NCI-H510A (cell line): Measurements from ENCODE around the gene C4A.
A peak's percentile ranks its signal among the peaks of the same experiment; 100 is the strongest.
"Not testable (repeated sequence)": the region's sequence is repeated elsewhere in the genome, so short reads cannot be mapped to it uniquely, and the experiment has no call there.

Experiments
- DNase-seq: peaks from one replicate; lab custom pipeline; 2025; lab: John Stamatoyannopoulos, UW

Gene C4A

DNA sequence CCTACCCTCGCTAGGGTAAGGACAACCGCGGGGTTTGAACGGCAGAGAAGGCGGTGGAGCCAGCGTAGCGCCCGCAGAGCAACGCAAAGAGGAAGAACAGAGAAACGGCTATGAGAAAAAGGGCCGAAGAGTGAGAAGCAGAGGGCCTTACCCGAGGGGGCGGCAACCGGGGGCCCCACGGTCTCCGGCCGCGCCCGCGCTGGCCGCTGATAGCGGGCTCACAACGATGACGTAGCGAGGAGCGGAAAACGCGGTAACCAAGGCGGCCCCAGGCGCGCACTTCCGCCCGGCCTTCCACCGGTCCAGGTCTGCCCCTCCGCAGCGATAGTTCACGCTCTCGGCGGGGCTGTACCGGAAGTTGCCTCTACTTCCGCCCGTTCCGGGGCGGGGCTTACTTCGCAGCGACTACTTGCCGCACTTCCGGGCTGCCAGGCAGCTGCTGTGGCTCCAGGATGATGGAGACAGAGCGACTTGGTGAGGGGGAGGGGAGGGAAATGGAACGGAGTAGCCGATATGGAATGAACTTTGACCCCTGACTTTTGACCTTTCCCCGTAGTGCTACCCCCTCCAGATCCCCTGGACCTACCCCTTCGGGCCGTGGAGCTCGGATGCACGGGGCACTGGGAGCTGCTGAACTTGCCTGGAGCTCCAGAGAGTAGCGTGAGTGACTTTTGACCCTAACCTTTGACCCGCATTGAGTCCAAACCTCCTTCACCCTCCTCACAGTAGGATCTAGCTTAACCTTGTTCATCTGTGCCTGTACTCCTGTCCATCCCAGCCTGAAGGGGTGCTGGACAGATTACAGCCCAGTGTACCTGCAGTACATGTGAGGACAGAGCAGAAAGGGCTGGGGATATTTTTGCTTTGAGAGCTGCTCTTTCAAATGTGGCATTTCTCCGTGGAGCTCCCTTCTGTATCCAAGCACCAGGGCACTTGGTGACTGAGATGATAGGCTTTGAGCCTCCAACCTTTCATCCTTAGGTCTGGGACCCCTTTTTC lies 22.8 kb upstream of the C4A start, which contains the start of the genes NELFE and SKIC2:
Gene NELFE, minus strand, starts transcription at position 231 of the 999 bp plus-strand sequence. CDS start 525 bp downstream, outside the sequence.
Gene SKIC2, plus strand, starts transcription at position 435 of the 999 bp plus-strand sequence. Its CDS starts 18 bp downstream, at position 453.
- peak; percentile 98 for DNase-seq

DNA sequence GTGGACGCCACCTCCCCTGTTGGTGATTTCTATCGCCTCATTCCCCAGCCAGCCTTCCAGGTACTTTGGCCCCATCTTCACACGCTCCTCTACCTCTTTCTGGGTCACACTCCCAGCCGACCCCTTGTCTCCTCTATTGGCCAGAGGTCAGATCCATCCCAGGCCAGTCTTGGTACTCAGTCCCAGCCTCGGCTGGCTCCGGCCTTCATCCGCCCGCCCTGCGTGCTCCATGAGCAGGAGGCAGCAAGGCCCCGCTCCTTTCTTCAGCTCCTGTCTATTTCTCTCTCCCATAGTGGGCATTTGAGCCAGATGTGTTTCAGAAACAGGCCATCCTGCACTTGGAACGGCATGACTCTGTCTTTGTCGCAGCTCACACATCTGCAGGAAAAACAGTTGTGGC lies 20.2 kb upstream of the C4A start:
- no peak for DNase-seq

- DNase-seq, result no peak
Observed at GRCh38 chr6:31963921-31964320, 17.9 kb upstream of the C4A start.

- DNase-seq, result no peak
Observed at GRCh38 chr6:31965700-31966099, 16.2 kb upstream of the C4A start.

- no peak for DNase-seq
Observed at GRCh38 chr6:31966506-31966905, 15.4 kb upstream of the C4A start.

GRCh38 chr6:31966997-31967925 lies 14.6 kb upstream of the C4A start:
- DNase-seq, result no peak

DNA sequence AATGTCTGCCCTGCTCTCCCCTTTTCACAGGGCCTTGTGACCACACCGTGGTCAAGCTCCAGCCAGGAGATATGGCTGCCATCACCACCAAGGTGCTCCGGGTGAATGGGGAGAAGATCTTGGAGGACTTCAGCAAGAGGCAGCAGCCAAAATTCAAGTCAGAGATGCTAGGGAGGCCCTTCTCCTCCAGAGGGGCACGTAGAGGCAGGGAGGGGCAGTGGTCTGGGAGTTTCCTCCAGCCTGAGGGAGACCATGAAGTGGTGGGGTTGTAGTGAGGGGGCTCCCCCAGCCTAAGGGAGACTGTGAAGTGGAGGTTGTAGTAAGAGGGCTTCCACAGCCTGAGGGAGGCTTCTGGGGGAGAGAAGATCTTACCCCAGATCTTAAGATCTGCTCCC lies 13.9 kb upstream of the C4A start:
- DNase-seq, result no peak

DNA sequence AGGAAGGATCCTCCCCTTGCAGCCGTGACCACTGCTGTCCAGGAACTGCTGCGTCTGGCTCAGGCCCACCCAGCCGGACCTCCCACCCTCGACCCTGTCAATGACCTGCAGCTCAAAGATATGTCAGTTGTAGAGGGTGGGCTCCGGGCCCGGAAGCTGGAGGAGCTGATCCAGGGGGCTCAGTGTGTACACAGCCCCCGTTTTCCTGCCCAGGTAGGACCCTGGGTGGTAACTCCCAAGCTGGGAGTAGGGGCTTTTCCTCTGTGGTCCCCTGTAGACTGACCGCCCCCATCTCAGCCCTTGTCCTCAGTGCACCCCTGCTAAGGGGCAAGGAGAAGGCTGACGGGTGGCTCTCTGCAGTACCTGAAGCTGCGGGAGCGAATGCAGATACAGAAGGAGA lies 13.5 kb upstream of the C4A start:
- no peak for DNase-seq

GRCh38 chr6:31968791-31969711 lies 12.8 kb upstream of the C4A start:
- DNase-seq, result no peak

- DNase-seq, result no peak
Observed at GRCh38 chr6:31969712-31970603, 11.9 kb upstream of the C4A start.

DNA sequence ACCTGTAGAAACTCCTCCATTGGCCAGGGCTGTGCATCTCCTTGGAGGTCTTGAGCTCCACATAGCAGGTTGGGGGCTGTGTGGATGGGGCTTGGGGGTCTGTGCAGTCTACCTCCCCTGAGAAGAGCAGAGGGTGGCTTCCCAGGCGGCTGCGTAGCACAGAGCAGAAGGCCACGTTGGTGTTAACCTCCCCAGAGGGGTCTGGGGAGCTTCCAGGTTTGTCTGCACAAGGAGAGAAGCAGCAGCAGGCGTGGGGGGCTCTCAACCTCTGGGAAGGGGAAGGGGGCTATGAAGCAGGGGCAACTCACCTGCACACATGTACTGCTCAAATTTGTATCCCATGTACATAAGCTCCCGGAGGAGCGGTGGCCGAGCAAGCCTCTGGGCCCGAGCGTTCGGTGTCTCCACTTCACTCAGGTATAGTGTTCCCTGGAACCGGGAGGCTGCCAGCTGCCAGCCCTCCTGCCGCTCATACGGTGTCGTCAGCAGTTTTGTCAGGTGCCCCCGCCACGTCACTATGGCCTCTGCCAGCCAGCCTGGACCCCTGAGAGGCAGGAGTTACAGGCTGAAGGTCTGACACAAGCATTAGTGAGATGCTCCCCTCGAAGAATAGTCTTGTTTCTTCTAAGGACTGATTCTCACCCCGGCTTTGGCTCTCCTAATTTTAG lies 11.1 kb upstream of the C4A start:
- DNase-seq, result peak; percentile 63

DNA sequence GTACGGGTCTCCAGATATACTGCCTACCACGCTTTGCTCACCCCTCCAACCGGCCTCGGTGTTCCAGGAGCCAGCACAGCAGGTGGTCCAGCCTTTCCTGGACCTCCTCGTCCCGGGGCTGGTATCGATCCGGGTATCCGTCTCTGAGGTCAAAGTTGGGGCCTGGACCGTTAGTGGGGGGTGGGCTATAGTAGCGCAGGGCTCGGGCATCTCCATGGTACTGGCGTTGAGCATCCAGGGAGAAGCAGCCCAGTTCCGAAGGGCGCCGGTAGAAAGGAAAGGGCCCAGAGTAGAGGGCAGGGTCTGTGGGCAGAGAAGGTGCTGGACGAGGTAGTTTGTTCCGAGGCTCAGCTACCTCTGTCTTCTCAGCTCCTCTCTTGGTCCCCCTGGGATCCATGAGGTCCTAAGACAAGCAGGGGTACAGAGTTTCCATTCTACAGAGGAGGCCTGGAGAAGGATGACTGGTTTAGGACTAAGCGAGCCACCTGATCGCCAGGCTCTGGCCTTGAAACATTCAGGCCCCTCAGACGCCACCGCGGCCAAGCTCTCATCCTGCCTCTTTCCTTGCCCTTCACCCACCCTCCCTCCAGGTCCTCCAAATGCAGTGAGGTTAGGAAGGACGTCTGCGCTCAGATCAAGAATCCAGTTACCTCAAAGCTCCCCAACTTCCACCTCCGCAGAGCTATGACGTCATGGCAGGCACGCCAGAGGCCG lies 10.4 kb upstream of the C4A start:
- no peak for DNase-seq

DNA sequence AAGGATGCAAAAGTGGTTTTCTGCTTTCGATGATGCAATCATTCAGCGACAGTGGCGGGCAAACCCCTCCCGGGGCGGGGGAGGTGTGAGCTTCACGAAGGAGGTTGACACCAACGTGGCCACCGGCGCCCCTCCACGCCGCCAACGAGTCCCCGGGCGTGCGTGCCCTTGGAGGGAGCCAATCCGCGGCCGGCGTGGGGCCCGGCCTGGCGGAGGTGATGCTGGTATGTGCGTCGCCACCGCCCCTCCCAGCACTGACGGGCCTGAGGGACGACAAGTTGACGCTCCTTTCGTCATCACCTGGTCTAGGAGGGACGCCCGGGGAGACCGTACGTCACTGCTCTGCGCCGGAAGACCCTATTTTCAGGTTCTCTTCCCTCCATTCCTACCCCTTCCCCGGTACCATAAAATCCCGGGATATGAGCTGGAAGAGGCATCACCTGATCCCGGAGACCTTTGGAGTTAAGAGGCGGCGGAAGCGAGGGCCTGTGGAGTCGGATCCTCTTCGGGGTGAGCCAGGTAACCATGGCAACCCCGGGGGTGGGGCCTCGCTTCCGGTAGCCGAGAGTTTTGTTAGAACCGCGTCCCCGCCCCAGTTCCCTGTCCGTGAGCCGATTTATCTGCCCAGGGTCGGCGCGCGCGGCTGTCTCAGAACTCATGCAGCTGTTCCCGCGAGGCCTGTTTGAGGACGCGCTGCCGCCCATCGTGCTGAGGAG lies 9.7 kb upstream of the C4A start, which contains the start of gene DXO:
Gene DXO, minus strand, starts transcription at position 146 of the 716 bp plus-strand sequence. CDS start 463 bp downstream, outside the sequence.
- DNase-seq, result peak; percentile 100

GRCh38 chr6:31972709-31973350 lies 9.0 kb upstream of the C4A start:
- DNase-seq, result no peak

DNA sequence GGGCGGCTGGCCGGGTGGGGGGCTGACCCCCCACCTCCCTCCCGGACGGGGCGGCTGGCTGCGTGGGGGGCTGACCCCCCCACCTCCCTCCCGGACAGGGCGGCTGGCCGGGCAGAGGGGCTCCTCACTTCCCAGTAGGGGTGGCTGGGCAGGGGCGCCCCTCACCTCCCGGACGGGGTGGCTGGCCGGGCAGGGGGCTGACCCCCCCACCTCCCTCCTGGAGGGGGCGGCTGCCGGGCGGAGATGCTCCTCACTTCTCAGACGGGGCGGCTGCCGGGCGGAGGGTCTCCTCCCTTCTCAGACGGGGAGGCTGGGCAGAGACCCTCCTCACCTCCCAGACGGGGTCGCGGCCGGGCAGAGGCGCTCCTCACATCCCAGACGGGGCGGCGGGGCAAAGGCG lies 5.8 kb upstream of the C4A start:
- DNase-seq, result not testable (repeated sequence)

DNA sequence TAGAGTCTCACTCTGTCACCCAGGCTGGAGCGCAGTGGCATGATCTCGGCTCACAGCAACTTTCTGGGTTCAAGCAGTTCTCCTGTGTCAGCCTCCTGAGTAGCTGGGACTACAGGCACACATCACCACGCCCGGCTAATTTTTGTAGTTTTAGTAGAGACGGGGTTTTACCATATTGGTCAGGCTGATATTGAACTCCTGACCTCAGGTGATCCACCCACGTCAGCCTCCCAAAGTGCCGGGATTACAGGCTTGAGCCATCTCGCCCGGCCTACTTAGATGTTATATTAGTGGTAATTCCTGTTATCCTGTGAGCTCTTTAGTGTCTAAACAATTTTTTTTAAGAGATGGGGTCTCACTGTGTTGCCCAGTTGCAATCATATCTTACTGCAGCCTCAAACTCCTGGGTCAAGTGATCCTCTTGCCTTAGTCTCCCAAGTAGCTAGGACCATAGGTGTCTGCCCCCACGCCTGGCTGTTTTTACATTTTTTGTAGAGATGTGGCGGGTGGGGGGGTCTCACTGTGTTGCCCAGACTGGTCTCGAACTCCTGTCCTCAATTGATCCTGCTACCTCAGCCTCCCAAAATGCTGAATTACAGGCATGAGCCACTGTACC lies 3.9 kb upstream of the C4A start:
- DNase-seq, result no peak

GRCh38 chr6:31978831-31979230 lies 3.0 kb upstream of the C4A start:
- no peak for DNase-seq
